DMS153 treated with DMSO at 0.1 percent for 48 hours (cell line): Measurements from ENCODE around the gene LRP5.

Experiments used
- DNase-seq: peaks from one replicate; lab custom pipeline; 2025; ENCODE audit not compliant: unreplicated experiment; lab: John Stamatoyannopoulos, UW

Gene LRP5

GRCh38 chr11:68308068-68308467 is 4.3 kb upstream of the LRP5 start:
- DNase-seq = no peak

- no peak for DNase-seq
Measured at GRCh38 chr11:68309621-68310185, 2.7 kb upstream of the LRP5 start.

- DNase-seq = no peak
Measured at GRCh38 chr11:68311160-68312116, 953 bp upstream of the LRP5 start.

GRCh38 chr11:68312780-68313573 is 586 bp downstream of the LRP5 start:
- no peak for DNase-seq

- DNase-seq = no peak
Measured at GRCh38 chr11:68313574-68314202, 1.3 kb downstream of the LRP5 start.

GRCh38 chr11:68314203-68315170 is 2.1 kb downstream of the LRP5 start:
- no peak for DNase-seq

- no peak for DNase-seq
Measured at GRCh38 chr11:68315171-68315920, 3.0 kb downstream of the LRP5 start.

- DNase-seq = no peak
Measured at GRCh38 chr11:68317147-68317785, 4.9 kb downstream of the LRP5 start.

GRCh38 chr11:68321293-68322051 is 9.1 kb downstream of the LRP5 start:
- no peak for DNase-seq

- DNase-seq = no peak
Measured at GRCh38 chr11:68322052-68322430, 9.7 kb downstream of the LRP5 start.

- no peak for DNase-seq
Measured at GRCh38 chr11:68324241-68324640, 11.8 kb downstream of the LRP5 start.

GRCh38 chr11:68324695-68325094 is 12.3 kb downstream of the LRP5 start:
- DNase-seq = no peak

GRCh38 chr11:68325183-68325906 is 13.0 kb downstream of the LRP5 start:
- DNase-seq = no peak

GRCh38 chr11:68325907-68326220 is 13.5 kb downstream of the LRP5 start:
- DNase-seq = no peak

GRCh38 chr11:68326334-68327215 is 14.2 kb downstream of the LRP5 start:
- no peak for DNase-seq

GRCh38 chr11:68327586-68328370 is 15.4 kb downstream of the LRP5 start:
- DNase-seq = no peak
